Fibroblast of skin of right biceps (primary cell): Measurements from ENCODE around the gene EIF4EBP3.

ENCODE experiments used
- DNase-seq: peaks from one replicate; pipeline ENCODE4 v3.0.0-alpha.2; 2013

The EIF4EBP3 gene

DNA sequence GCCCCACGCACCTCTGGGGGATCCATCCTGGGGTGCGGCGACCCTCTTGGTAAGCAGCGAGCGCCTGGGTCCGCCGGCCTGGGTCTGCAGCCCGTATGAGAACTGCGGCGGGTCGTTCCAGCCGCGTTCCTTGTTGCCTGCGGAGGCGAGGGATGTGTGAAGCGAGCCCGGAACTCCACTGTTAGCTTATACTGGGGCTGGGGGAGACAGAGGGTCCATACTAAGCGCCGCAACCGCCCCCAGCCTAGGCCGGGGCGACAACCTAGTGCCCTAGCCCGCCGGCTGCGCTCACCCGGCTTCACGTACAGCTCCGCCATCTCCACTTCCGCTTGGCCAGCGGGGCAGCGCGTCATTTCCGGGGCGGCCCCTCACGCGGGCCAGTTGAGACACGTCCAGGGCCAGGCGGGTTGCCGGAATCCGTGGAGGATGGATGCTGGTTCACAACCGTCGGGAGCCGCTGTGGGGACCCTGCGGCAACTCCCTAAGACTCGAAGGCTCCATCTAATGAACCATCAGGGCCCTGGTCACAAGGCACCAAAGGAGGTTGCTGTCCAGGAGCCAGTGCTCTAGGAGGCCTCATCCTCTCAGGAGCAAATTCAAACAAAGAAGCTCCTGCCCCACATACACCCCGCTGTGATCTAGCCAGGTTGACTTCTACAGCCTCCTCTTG, 9.8 kb downstream of the EIF4EBP3 start, which contains the start of gene SRA1:
TSS of gene SRA1 (minus strand) at position 338 of the 670 bp plus-strand sequence. CDS start at position 317, 21 bp downstream.
- peak; percentile 89 for DNase-seq

DNA sequence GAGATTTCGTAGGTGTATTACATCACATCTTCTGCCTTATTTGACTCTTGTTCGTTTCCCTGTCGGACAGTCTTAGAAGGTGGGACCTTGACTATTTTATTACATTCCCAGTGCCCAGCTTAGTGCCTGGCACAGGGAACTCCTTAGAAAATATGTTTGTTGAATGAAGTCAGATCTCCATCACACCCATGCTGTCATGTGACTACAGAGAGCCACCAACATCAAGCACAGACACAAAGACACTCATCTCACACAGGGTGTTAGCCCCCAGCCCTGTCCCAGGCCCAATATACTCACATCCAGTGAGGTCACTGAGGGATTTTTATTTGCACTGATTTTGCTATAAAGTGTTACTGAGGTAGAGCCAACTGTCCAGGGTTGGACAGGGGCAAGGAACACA, 10.5 kb downstream of the EIF4EBP3 start:
- DNase-seq = no peak

DNA sequence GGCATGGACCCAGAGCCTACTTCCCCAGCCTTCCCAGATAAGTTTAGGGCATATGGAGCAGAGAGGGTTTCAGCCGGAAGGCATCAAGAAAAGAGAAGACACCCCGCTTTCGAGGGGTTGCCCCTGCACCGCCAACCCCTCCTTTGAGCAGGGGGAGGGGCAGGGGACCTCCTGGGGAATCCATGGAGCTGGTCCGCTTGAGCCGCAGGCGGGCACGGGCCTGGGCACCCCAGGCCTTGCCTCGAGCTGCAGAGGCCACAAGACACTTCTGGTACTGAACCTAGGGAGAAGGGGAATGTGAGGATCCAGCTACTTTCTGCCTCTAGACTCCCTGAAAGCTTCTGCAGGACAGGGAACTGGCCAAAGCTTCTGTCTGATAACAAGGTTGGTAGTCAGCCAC, 11.1 kb downstream of the EIF4EBP3 start:
- no peak for DNase-seq

DNA sequence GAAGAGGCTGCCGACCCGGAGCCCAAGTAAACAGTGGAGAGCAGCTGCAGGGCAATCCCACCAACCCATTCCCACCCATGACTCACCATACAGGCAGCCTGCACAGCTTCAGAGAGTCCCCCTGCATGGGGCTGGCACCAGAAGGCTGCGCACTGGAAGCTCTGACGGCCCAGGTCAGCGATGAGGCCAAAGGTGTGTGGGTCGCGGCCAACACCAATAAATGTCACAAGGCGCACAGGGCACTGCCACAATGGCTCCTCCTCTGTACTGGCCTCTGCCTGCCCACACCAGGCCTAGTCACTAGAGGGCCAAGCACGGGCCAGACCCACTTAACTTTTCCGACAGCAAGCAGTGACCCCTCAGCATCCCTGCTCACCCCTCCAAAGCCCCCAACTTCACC, 12.8 kb downstream of the EIF4EBP3 start:
- no peak for DNase-seq

- DNase-seq = no peak
Measured at GRCh38 chr5:140561753-140562523, 14.5 kb downstream of the EIF4EBP3 start.

DNA sequence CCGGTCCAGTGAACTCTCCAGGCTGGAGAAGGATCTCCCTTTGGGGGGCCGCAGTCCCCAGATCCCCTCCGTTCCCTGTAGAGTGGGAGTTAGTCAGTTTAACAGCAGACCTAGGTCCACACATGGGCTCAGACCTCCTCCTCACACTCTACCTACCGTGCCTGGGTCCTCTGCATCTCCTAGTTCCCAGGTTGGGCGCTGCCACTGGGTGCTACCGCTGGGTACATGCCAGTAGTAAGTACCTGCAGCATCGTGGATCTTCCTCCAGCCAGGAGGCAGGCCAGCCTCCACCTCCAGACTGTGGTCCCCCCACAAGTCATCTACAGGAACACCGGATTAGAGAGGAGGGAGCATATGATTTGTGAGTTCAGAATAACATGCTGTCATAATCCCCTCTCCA, 16.1 kb downstream of the EIF4EBP3 start:
- DNase-seq = no peak

- peak; percentile 99 for DNase-seq
Measured at GRCh38 chr5:140564196-140565023, 16.9 kb downstream of the EIF4EBP3 start, which contains the start of the genes APBB3 and SLC35A4. APBB3 (minus strand) TSS chr5:140564598; CDS start chr5:140564245, 353 bp downstream. SLC35A4 (plus strand) TSS chr5:140564828; CDS start chr5:140567170, 2,342 bp downstream.

DNA sequence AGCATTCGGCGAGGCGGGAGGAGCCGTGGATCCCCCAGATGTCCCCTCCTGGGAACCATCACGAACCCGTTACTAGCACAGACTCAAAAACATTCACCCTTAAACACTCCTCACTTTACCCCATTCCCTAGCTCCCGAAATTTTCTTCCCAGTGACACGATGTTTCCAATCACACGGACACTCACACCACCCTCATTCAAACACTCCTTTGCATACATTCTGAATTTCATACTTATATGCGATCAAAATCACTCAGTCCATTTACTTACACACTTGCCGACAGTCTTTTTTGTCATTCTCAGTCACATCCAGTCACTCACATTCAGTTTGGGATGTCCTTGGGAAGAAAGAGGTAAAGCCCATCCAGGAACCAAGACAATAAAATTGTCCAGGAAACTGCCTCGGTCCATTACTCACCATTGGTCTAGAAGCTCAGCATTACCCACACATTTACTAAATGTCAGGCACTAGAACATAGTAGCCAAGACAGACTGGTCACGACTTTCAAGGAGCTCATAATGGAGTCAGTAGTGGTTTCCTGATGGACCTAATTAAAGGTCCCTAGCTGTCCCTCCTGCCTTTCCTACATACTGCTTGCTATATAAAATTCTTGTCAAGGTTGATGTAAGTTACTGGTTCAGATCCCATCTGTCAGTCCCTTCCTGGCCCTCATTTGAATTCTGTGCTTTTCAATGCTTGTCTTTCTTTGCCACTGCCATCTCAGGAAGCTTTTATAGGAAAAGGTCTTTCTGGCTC, 17.7 kb downstream of the EIF4EBP3 start:
- peak; percentile 20 for DNase-seq

GRCh38 chr5:140565780-140566095, 18.3 kb downstream of the EIF4EBP3 start:
- DNase-seq = no peak

GRCh38 chr5:140566665-140567064, 19.2 kb downstream of the EIF4EBP3 start:
- no peak for DNase-seq

GRCh38 chr5:140567136-140567818, 19.8 kb downstream of the EIF4EBP3 start:
- no peak for DNase-seq

GRCh38 chr5:140567871-140568270, 20.4 kb downstream of the EIF4EBP3 start:
- no peak for DNase-seq

DNA sequence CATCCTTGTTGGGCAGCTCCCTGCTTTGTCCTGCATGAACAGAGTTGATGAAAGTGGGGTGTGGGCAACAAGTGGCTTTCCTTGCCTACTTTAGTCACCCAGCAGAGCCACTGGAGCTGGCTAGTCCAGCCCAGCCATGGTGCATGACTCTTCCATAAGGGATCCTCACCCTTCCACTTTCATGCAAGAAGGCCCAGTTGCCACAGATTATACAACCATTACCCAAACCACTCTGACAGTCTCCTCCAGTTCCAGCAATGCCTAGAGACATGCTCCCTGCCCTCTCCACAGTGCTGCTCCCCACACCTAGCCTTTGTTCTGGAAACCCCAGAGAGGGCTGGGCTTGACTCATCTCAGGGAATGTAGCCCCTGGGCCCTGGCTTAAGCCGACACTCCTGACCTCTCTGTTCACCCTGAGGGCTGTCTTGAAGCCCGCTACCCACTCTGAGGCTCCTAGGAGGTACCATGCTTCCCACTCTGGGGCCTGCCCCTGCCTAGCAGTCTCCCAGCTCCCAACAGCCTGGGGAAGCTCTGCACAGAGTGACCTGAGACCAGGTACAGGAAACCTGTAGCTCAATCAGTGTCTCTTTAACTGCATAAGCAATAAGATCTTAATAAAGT, 21.1 kb downstream of the EIF4EBP3 start:
- no peak for DNase-seq

DNA sequence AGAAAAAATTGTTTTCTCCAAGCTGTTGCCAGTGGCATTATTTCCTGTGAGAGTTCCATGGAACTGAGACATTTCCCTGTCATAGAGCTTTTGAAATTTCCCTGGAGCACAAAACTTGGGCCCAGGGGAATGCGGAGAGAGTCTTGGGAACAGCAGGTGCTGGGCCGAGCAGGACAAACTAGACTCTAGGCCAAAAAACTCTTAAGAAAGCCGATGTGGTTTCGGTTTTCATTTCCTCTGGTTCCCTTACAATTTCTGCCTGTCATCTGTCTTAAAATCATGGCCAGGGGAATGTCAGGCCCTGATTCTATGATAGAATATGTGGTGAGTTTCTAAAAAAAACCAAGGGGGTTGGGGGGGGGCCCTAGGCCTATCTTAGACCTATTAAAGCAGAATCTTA, 21.7 kb downstream of the EIF4EBP3 start:
- DNase-seq = no peak

DNA sequence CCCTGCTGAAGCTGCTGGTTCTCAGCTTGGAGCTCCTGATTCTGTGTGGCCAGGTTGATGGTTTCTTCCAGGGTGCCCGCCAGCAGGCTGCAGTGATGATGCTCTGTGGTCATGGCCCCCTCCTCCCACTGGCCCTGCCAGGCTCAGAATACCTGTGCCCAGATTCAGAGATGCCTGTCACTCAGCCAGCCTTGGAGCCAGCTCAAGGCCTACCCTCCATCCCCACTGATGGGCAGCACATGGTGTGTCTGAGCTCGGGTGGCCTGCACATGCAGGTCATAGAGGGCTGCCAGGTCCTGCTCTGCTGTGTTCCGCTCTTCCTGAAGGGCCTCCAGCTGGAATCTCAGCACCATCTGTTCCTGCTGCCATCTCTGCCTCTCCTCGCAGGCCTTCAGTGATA, 22.6 kb downstream of the EIF4EBP3 start:
- no peak for DNase-seq

DNA sequence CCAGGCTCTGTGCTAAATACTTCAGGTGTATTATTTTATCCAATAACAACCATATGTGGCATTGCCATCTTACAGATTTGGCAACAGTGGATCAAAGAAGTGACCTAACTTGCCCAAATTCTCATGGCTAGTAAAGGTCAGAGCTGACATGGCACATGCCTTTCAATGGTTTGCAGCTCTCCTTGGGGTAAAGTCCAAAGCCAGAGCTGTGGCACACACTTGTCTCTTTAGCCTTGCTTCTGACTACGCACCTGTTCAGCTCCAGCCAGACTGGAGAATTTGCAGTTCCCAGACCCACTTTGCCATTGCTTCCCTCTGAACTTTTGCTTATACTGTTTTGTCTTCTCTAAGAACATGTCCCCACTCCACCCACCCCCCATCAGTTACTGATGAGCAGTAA, 23.0 kb downstream of the EIF4EBP3 start:
- no peak for DNase-seq

- DNase-seq = no peak
Measured at GRCh38 chr5:140571105-140571504, 23.6 kb downstream of the EIF4EBP3 start.

- DNase-seq = no peak
Measured at GRCh38 chr5:140573683-140574082, 26.2 kb downstream of the EIF4EBP3 start.

- DNase-seq = no peak
Measured at GRCh38 chr5:140574165-140574564, 26.7 kb downstream of the EIF4EBP3 start.

GRCh38 chr5:140575309-140575708, 27.8 kb downstream of the EIF4EBP3 start:
- DNase-seq = no peak

- no peak for DNase-seq
Measured at GRCh38 chr5:140576776-140577201, 29.3 kb downstream of the EIF4EBP3 start.
